NCI-H524 (cell line): ENCODE data around the gene WFIKKN1.
A peak's percentile ranks its signal among the peaks of the same experiment; 100 is the strongest.

Experiments
- DNase-seq, 2 experiments: peaks; one replicate each; lab custom pipeline; 2025; lab: John Stamatoyannopoulos, UW

The WFIKKN1 gene, protein sequence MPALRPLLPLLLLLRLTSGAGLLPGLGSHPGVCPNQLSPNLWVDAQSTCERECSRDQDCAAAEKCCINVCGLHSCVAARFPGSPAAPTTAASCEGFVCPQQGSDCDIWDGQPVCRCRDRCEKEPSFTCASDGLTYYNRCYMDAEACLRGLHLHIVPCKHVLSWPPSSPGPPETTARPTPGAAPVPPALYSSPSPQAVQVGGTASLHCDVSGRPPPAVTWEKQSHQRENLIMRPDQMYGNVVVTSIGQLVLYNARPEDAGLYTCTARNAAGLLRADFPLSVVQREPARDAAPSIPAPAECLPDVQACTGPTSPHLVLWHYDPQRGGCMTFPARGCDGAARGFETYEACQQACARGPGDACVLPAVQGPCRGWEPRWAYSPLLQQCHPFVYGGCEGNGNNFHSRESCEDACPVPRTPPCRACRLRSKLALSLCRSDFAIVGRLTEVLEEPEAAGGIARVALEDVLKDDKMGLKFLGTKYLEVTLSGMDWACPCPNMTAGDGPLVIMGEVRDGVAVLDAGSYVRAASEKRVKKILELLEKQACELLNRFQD

DNA sequence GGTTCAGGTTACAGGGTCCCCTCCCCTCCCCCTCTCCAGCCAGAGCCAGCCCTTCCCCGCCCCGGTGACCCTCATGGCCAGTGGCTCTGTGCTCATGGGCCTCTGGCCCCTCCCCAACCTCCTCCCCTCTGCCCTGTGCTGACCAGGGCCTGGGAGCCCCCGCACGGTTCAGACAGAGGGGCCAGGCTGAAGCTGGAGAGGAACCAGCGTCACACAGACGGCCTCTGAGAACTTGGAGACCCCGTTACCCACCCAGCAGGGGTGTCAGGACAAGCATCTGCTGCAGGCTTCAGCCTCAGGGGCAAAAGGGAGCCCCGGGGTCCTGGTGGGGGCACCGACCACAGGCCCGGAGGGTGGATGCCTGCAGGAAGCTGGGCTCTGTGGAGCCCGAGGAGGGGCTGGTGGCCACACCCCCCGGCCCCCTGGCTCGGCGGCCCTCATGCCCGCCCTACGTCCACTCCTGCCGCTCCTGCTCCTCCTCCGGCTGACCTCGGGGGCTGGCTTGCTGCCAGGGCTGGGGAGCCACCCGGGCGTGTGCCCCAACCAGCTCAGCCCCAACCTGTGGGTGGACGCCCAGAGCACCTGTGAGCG lies at the start of gene WFIKKN1:
Gene WFIKKN1 (plus strand): TSS at position 171 of the 591 bp plus-strand sequence. CDS start 269 bp downstream, at position 440.
- DNase-seq = no peak

DNA sequence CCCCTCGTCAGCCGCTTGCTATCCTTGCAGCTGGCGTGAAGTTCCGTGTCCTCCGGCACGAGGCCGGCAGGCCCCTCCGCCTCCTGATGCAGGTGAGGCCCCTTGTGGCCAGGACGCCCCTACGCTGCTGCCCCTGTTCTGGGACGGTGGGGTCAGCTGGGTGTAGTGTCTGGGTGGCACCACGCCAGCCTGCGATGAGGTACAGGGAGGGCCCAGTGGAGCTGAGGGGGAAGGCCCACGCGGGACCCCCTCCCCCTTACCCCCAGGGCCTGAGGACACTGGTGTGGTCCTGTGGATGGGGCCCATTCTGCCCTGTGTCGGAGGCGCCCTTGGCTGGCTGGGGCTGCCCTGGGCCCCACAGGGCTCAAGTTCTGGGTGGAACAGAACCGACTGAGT lies 48.6 kb upstream of the WFIKKN1 start:
- no peak for DNase-seq

DNA sequence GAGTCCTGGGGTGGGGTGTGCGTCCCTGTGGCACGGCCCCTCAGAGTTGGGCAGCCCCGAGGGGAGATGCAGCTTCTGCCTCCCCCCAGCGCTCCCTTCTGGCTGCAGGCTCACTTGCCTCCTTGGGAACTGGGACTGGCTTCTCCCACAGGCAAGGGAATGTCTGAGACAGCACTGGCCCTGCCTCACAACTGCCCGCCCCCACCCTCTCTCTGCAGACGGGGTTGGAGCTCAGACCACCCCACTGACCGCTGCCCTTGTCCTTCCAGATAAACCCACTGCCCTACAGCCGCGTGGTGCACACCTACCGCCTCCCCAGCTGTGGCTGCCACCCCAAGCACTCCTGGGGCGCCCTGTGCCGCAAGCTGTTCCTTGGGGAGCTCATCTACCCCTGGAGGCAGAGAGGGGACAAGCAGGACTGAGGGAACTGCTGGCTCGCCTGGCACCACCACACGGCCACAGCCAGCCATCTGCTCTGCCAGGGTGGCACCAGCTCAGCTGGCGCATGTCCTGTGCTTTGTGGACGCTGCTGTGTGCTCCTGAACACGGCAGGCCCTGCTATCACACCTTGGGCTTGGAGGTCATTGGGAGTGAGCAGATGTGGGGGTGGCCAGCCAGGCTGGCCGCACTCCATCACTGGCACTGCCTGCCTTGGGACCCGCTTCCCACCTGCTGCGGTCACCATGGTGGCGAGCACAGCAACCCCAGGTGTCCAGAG lies 48.0 kb upstream of the WFIKKN1 start:
- no peak for DNase-seq

DNA sequence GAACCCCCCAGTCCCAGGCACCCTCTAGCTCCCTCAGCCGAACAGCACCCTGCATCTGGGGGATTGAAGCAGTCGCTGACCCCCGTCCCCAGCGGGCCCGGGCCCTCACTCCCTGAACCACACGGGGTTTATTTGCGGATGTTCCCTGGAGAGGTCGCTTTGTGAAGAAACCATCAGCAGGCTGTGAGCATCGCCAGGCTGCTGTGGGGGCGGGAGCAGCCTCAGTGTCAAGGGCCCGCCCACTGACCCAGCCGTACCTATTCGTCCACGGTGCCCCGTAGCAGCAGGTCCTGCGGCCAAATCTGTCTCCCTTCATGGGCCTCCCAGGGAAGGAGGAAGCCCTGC lies 47.3 kb upstream of the WFIKKN1 start:
- DNase-seq = no peak

DNA sequence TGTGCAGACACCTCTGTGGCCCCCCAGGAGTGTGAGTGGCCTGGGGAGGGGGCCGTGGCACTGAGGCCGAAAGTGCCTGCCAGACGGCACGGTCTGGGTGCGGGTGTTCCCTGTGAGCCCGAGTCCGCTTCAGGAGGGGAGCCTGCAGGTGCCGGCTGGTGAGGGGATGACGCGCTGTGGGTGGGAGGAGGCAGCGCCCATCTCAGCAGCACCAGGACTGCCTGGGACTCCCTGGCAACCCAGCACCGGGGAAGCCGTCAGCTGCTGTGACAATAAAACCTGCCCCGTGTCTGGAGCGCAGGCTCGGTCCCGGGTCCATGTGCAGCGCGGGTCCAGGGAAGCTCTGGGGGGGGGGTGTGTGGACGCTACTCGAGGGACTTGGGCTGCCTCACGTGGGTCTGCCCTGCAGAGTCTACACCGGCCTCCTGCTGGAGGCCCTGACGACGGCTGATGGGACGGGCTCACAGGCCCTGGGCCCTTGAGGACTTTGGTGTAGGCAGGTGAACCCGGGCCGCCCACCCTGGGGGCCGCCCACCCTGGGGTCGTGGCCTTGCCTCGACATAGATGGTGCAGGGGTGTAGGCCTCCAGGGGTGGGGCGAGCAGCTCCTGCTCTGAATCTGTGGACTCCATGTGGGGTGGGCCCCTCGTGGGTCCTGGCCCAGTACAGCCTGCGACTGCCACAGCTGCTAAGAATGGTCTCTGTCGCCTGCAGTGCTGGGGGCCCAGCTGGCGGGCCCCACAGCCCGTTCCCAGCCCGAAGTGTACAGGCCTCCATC lies 46.8 kb upstream of the WFIKKN1 start:
- no peak for DNase-seq

DNA sequence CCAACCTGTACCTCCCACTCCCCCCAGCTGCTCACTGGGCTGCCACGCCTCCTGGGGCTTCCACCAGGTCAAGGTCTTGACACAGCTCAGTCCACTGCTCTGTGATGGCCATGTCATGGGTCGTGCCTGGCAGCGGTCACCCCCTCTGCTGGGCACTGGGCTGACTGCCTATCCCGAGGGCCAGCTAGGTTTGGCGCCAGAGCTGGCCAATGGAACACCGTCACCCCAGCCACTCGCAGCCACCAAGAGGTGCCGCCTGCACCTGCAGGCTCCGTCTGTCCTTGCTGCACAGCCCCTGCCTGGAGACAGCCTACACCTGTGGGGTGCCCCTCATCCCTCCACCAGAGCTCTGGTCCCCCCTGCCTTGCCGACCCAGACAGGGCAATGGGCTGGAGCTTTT lies 45.4 kb upstream of the WFIKKN1 start:
- no peak for DNase-seq

DNA sequence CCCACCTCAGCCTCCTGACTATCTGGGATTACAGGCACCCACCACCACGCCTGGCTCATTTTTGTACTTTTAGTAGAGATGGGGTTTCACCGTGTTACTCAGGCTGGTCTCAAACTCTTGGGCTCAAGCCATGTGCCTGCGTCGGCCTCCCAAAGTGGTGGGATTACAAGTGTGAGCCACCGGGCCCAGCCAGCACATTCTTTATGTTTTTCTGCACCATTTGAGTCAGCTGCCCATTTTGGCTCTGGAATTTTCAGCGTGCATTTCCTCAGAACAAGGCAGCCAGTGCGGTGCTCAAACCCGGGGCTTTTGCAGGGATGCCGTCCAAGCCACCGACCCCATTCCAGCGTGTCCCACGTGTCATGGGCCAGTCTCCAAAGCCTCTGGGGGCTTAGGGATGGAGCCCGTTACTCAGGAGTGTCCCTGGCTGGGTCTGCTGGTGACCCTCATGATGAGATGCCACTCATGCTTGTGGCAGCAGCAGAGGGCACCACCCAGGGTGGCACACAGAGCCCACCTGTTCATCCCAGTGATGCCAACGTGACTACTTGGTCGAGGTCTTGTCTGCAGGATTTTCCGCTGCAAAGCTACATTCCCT lies 44.6 kb upstream of the WFIKKN1 start:
- no peak for DNase-seq

DNA sequence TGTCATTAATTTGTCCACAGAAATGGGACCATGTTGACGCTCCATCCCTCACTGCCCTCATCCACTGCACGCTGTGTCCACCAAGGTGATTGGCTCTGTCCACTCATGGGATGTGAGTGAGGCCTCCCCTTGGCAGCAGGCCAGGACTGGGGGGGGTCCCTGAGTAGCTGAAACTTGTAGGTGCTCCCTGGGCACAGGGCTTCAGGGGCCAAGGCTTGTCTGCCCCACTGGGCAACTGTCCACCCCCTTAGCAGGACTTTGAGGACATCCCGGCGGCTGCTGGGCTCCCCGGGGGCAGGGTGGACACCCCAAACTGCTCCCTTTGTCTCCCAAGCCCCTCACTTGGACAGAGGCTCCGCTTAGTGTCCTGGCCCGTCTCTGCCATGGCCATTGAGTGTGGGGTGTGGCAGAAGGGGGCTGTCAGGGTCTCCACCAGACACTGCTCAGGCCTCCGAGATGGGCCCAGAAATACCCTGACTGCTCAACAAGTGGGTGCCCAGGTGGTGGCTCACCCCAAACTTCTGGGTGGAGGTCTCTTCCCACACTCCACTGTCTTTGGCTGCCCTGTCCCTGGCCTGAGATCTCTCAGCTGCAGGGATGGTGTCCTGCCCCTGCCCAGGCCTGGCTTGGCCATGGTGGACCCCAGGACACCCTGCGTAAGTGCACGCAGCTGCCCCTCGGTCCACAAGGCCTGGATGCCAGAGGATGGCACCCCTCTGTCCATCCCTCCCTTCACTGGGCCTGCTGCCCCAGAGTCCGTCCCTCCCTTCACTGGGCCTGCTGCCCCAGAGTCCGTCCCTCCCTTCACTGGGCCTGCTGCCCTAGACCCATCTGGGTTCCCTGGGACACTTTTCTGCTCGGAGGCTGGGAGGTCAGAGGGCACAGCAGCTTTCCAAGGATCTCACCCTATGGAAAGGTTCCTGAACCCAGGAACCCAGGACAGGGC lies 43.9 kb upstream of the WFIKKN1 start:
- DNase-seq = no peak

DNA sequence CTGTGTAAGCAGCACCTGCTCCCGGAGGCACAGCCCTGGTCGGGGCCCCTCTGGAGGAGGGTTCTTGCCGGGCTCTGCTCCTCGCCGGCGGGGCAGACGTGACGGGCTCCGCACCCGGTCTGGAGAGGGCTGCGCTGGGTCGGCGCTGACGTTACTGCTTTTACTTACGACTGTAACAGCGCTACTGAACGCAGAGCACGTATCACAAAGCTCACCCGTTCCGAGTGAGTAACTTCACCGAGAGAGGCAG lies 42.2 kb upstream of the WFIKKN1 start:
- peak in 1 of 2 experiments; percentile 45 for DNase-seq

DNA sequence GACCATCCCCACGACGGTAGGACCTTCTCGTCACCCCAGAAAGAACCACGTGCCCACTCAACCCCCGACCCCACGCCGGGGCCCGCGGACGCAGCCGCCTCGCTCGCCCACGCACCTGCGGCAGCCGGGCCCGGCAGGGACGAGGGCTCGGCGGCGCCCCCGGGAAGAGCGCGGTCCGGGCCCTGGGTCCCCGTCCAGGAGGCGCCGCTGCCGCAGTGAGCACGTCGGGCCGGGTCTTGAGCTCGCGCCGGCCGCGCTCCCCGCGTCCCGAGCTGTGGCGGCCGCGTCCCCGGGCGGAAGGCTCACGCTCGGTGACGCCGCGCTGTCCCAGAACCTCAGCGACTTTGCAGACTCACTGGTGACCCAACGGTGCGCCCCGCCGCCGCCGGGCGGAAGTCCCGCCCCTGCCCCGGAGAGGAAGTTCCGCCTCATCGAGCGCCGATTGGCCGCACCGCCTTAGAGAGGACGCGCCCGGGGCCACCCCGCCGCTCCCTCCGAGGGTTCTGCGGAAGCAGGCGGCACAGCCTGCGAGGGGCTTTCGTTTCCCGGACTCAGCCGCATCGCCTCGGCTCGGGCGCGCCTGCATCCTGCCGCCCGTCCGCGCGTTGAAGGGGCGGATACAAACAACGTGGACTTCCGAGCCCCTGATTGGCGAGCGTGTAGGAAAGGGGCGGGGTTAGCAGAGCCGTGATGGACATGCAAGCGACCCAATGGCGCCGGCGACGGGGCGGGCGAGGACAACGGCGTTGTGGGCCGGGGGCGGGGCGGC lies 41.7 kb upstream of the WFIKKN1 start:
- peak; percentile 94 to 96 for DNase-seq

DNA sequence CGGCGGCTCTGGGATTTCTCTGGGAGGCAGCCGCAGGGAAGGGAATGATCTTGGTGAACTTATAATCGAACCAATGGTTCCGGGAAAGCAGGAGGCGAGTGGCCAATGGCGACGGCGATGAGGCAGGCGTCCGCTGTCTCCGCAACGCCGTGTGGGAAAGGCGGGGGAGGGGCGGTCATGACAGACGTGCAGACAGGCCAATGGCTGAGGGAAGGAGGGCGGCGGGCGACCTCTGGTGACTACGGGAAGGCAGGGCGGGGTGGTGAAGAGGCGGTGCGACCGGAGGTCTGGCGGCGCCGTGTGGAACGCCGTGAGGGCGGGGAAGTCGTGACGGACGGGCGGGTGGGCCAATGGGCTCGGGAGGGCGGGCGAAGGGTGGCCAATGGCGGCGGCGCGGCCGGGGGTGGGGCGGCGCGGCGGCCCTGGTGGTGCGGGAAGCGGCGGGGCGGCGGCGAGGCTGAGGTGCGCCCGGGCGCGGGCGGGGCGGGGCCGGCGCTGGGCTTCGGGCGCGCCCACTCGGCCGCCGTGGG lies 41.1 kb upstream of the WFIKKN1 start, which contains the start of gene RAB40C:
Gene RAB40C (plus strand): TSS at position 409 of the 530 bp plus-strand sequence. CDS start 226 bp downstream, outside the sequence.
- peak; percentile 97 for DNase-seq

DNA sequence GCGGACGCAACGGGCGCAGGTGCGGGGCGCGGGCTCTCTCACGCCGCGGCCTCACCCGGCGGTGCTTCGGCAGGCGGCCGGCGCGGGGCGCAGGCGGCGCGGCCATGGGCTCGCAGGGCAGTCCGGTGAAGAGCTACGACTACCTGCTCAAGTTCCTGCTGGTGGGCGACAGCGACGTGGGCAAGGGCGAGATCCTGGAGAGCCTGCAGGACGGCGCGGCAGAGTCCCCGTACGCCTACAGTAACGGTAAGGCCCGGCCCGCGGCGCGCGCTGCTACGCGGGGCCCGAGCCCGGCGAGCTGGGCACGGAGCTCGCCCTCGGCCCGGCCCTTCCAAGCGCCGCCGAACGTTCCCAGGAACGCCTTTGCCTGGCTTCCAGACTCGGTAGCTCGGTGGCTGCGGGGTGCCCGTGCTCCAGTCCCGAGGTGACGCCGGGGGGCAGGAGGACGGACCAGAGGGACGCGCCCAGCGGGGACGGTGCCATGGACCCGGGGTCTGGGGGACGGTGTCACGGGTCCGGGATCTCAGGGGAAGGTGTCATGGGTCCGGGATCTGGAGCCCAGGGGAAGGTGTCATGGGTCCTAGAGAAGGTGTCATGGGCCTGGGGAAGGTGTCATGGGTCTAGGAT lies 40.5 kb upstream of the WFIKKN1 start:
- no peak for DNase-seq

DNA sequence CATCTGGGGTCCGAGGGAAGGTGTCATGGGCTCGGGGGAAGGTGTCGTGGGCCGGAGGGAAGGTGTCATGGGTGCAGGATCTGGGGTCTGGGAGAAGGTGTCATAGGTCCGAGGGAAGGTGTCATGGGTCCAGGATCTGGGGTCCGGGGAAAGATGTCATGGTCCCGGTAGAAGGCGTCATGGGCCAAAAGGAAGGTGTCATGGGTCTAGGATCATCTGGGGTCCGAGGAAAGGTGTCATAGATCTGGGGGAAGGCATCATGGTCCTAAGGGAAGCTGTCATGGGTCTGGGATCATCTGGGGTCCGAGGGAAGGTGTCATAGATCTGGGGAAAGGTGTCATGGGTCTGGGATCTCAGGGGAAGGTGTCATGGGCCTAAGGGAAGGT lies 40.0 kb upstream of the WFIKKN1 start:
- DNase-seq = no peak

DNA sequence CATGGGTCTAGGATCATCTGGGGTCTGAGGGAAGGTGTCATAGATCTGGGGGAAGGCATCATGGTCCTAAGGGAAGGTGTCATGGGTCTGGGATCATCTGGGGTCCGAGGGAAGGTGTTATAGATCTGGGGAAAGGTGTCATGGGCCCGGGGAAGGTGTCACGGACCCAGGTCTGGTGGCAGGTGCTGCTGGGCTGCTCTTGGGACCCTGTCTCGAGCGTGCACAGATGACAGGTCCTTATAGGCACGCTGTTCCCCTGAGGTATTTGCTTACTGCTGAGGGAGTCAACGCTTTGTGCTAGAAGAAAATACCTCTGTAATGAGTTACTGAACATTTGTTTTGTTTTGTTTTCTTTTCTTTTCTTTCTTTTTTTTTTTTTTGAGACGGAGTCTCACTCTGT lies 39.6 kb upstream of the WFIKKN1 start:
- no peak for DNase-seq

DNA sequence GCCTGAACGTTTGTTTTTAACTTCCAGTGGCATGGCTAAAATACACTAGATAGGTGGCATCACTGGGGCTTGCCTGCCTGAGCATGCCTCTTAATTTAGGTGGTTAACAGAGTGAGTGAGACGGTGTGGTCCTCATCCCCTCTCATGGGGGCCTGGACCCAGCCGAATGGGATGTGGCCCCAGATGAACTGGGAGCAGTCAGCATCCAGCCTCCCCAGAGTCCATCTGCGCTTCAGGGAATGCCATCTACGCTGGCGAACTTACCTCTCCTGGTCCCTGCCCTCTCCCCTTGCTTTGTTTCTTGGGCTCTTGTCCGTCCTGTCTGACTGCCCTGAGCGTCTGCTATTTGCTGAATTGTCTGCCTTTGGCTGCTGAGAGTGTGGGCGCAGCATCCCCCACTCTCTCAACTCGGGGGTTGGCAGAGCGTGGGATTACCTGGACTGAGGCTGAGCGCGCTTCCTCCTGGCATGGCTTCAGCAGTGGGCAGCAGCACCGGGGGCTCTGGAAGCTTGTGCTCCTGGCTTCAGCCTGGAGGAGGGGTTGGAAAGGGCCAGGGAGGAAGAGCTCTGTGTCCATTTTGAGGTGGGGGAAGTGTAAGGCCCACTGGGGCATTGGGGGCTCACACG lies 38.8 kb upstream of the WFIKKN1 start:
- DNase-seq = no peak

DNA sequence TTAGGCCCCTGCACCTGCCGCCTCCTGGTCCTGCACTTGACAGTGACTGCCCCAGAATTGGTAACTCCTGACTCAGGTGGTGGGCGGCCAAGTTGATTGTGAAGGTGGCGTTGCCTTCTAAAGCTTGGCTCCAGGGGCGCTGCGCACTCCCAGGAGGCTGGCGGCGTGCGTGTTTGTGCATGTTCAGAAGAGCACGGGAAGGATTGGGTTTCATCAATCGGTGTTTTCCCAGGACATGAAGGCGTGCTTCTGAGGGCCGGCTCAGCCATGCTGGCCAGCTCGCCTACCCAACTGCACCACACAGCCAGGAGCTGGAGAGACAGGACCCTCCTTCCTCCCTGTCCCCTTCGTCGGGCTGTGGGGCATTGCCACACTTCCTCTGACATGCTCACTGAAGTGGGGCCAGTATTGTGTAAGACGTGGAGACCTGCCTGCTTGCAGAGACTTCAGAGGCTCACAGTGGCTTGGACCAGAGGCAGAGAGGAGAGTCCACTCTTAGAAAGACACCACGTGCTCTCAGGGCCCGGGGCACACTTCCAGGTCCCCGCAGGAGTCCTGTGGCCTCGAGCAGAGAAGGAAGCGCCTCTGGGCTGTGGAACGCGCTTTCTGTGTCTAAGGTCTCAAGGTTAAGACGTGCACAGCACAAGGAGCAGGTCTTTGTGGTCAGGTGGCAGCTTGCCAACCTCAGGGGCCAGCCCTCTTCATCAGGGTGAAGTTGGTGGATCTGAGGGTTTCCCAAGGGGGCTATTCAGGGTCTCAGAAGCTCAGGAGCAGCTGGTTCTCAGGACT lies 38.1 kb upstream of the WFIKKN1 start:
- DNase-seq = peak; percentile 53 to 63

DNA sequence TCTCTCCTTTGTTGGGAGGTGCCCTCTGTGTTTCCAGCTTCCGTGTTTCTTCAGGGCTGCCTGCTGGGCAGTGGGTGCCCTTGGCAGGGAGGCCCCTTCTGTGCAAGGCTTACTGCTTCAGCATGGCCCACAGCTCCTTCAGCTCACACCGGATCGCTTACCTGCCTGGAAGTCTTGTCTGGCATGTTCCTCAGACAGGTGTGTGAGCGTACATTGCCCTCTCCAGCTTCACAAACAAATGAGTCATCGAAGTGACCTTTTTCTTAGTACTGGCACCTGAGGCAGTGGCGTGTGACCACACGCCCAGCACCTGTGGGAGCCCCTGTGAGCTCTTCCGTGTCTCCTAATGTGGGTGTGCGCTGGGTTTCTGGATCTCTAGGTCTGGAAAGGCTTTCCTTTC lies 37.4 kb upstream of the WFIKKN1 start:
- DNase-seq = no peak

DNA sequence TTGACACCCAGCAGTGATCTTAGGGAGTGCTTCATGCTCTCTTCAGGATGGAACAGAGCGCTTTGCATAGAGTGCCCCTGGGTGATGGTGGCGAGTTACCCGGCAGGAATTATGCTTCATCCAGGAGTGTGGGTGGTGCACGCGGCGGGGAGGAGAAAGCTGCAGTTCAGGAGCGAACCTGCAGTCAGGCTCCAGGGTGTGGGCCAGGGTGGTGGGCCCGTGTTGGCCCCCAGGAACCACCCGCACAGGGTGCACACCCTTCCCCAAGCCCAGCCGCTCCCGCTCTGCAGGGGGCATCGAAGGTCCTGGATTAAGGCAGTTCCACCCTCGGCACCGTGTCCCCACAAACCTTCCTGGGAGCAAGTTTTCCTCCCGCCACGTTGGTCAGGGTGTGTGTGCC lies 37.0 kb upstream of the WFIKKN1 start:
- no peak for DNase-seq
